Inflammatory macrophage (primary cell): Measurements from ENCODE around the gene SCAANT1.

Source experiments
- DNase-seq, 2 donors: peaks; one replicate each; pipeline ENCODE4 v3.0.0-alpha.2; 2020 to 2022

The SCAANT1 gene

GRCh38 chr3:63934041-63934866 is 22.1 kb upstream of the SCAANT1 start:
- peak; percentile 80 to 91 for DNase-seq

- peak; percentile 25 to 73 for DNase-seq
Observed at GRCh38 chr3:63933459-63933858, 21.3 kb upstream of the SCAANT1 start.

GRCh38 chr3:63932509-63933212 is 20.5 kb upstream of the SCAANT1 start:
- no peak for DNase-seq

- no peak for DNase-seq
Observed at GRCh38 chr3:63931290-63931689, 19.1 kb upstream of the SCAANT1 start.

- DNase-seq: peak; percentile 31 to 46
Observed at GRCh38 chr3:63927422-63928280, 15.5 kb upstream of the SCAANT1 start.

- DNase-seq: no peak
Observed at GRCh38 chr3:63926309-63926708, 14.1 kb upstream of the SCAANT1 start.

- DNase-seq: no peak
Observed at GRCh38 chr3:63922491-63923199, 10.5 kb upstream of the SCAANT1 start.

GRCh38 chr3:63921741-63922482 is 9.7 kb upstream of the SCAANT1 start:
- DNase-seq: peak; percentile 88 to 91

- DNase-seq: no peak
Observed at GRCh38 chr3:63920001-63920400, 7.8 kb upstream of the SCAANT1 start.

GRCh38 chr3:63918321-63918720 is 6.1 kb upstream of the SCAANT1 start:
- no peak for DNase-seq

GRCh38 chr3:63914312-63914711 is 2.1 kb upstream of the SCAANT1 start:
- peak in 1 of 2 donors; percentile 23 for DNase-seq

- DNase-seq: peak in 1 of 2 donors; percentile 27
Observed at GRCh38 chr3:63912768-63913588, 795 bp upstream of the SCAANT1 start.

GRCh38 chr3:63911509-63911872 is 692 bp downstream of the SCAANT1 start:
- no peak for DNase-seq

- DNase-seq: no peak
Observed at GRCh38 chr3:63910891-63911290, 1.3 kb downstream of the SCAANT1 start.

GRCh38 chr3:63910001-63910400 is 2.2 kb downstream of the SCAANT1 start:
- peak in 1 of 2 donors; percentile 39 for DNase-seq

- DNase-seq: no peak
Observed at GRCh38 chr3:63909431-63909830, 2.8 kb downstream of the SCAANT1 start.

- DNase-seq: no peak
Observed at GRCh38 chr3:63908776-63909175, 3.4 kb downstream of the SCAANT1 start.

GRCh38 chr3:63908081-63908736 is 4.0 kb downstream of the SCAANT1 start:
- no peak for DNase-seq

- no peak for DNase-seq
Observed at GRCh38 chr3:63905731-63906620, 6.2 kb downstream of the SCAANT1 start.
